Gastrocnemius medialis (tissue), 4 donors: Measurements from ENCODE around the gene RNF223.

ENCODE experiments used
- CTCF ChIP-seq, 5 experiments: fragments of 450-650 bp in 3 of 5; fragments of 200-600 bp in 2 of 5; sonication (generic) in 2 of 5; IDR thresholded peaks in 4 of 5; conservative IDR thresholded peaks in 1 of 5; 1 replicate in 4 of 5; 2 replicates in 1 of 5; pipeline ENCODE4 v1.5.1; 2016 to 2019; ENCODE audit warnings: antibody characterized with exemption in 5 of 5, mild to moderate bottlenecking in 3 of 5, moderate library complexity in 3 of 5
- POLR2A ChIP-seq, 2 donors: fragments of 450-650 bp; IDR thresholded peaks; one replicate each; pipeline ENCODE4 v1.6.1; 2017; ENCODE audit warnings: antibody characterized with exemption in 2 of 2, mild to moderate bottlenecking in 2 of 2, moderate library complexity in 2 of 2

- no peak for TF ChIP-seq CTCF (IDR thresholded peaks at IDR 0.05 in 4 of 5, conservative IDR thresholded peaks at IDR 0.05 in 1 of 5)
- TF ChIP-seq POLR2A (IDR thresholded peaks at IDR 0.05) = no peak
Measured at GRCh38 chr1:1087351-1088028, 13.4 kb upstream of the RNF223 start.
